Thyroid gland (tissue), 4 donors: ENCODE data around the gene SOX30.

Experiments
- CTCF ChIP-seq, 6 experiments: fragments of 200-600 bp in 3 of 6; fragments of 450-650 bp in 3 of 6; sonication (generic) in 3 of 6; IDR thresholded peaks; one replicate each; pipeline ENCODE4 v1.5.1; 2016 to 2019; ENCODE audit warnings: antibody characterized with exemption in 6 of 6, mild to moderate bottlenecking in 2 of 6, inconsistent platforms in 1 of 6, moderate library complexity in 1 of 6
- POLR2A ChIP-seq, 2 donors: fragments of 450-650 bp; IDR thresholded peaks; one replicate each; pipeline ENCODE4 v1.6.1; 2017; ENCODE audit warnings: antibody characterized with exemption in 2 of 2, mild to moderate bottlenecking in 2 of 2, moderate library complexity in 1 of 2

- TF ChIP-seq CTCF (IDR thresholded peaks at IDR 0.05) (no peak), POLR2A (IDR thresholded peaks at IDR 0.05) (no peak)
These were observed 25.7 kb upstream of the SOX30 start for GRCh38 chr5:157677931-157678330.
